Esophagus (tissue), 2 donors: ENCODE measurements around the gene SSH2. TPM values are rescaled to one million over a fixed set of nuclear protein-coding genes. Genes with fewer than 3 reads are reported as not detected.
A peak's percentile ranks its signal among the peaks of the same experiment; 100 is the strongest.

Source experiments
- H3K27ac ChIP-seq, 2 donors: one replicate each; pipeline ENCODE4 v1.5.1; 2013; ENCODE audit warnings: low read depth in 2 of 2, mild to moderate bottlenecking in 2 of 2, inconsistent platforms in 1 of 2, low read length in 1 of 2, moderate library complexity in 1 of 2
- H3K27me3 ChIP-seq, 2 donors: one replicate each; pipeline ENCODE4 v1.6.1; 2013; ENCODE audit warnings: low read length in 2 of 2, control low read depth in 1 of 2, mild to moderate bottlenecking in 1 of 2; ENCODE audit not compliant: insufficient read depth in 2 of 2, control insufficient read depth in 1 of 2
- H3K36me3 ChIP-seq, 2 donors: one replicate each; pipeline ENCODE4 v1.6.1; 2013; ENCODE audit warnings: low read length in 1 of 2; ENCODE audit not compliant: control insufficient read depth in 2 of 2, insufficient read depth in 2 of 2
- H3K4me1 ChIP-seq, 2 donors: one replicate each; pipeline ENCODE4 v1.6.1; 2013; ENCODE audit warnings: low read length in 1 of 2; ENCODE audit not compliant: control insufficient read depth in 2 of 2, insufficient read depth in 2 of 2
- H3K4me3 ChIP-seq, 2 donors: one replicate each; pipeline ENCODE4 v1.5.1; 2013; ENCODE audit warnings: low read length in 2 of 2, mild to moderate bottlenecking in 2 of 2, low read depth in 1 of 2, moderate library complexity in 1 of 2
- H3K9me3 ChIP-seq, 2 donors: one replicate each; pipeline ENCODE4 v1.6.1; 2013; ENCODE audit warnings: mild to moderate bottlenecking in 2 of 2, low read depth in 1 of 2, low read length in 1 of 2, moderate library complexity in 1 of 2; ENCODE audit not compliant: control insufficient read depth in 2 of 2, insufficient read depth in 1 of 2
- WGBS, 2 donors: extraction: QIAGEN DNeasy Blood & Tissue Kit; methylation state at CpG; one replicate each; pipeline ENCODE4 v1.1.7; 2013; 5-methylcytosine and 5-hydroxymethylcytosine counted together
- polyA plus RNA-seq, 2 donors: library from polyadenylated mRNA; stranded (reverse); fragments of 200-250 nt; gene quantifications; one replicate each; pipeline ENCODE4 v1.2.3, GENCODE V29; 2013
- donor health status: healthy with polysubstance abuse.
- donor health status: Bipolar disorder and iron deficiency.

SSH2 gene
- polyA plus RNA-seq, 2 donors = 9.1 to 15.3 TPM

GRCh38 chr17:29586676-29587469 lies 343.2 kb downstream of the SSH2 start:
- WGBS, 2 donors = 50 to 73% methylated on average over 7 to 9 of the region's 9 CpGs
- no peaks in the 10 kb centered on the region for H3K9me3 ChIP-seq
- H3K27me3 ChIP-seq = no peaks in the 10 kb centered on the region
- no peak overlapping the region for H3K4me3 ChIP-seq
- H3K4me1 ChIP-seq = peaks cover 19 to 58% of the 10 kb centered on the region in 2 donors
- peaks cover 2 to 7% of the 10 kb centered on the region in 2 donors for H3K36me3 ChIP-seq
- peak overlapping the region in 1 of 2 donors; percentile 19 for H3K27ac ChIP-seq

- Histone ChIP-seq H3K4me3 (peak overlapping the region in 1 of 2 donors; percentile 5), H3K27me3 (no peaks in the 10 kb centered on the region), H3K27ac (peak overlapping the region; percentile 11 to 50), H3K9me3 (no peaks in the 10 kb centered on the region), H3K4me1 (peaks cover 15 to 53% of the 10 kb centered on the region in 2 donors), H3K36me3 (peaks cover 2 to 16% of the 10 kb centered on the region in 2 donors)
- 70 to 76% methylated on average over 8 of the region's 8 CpGs for WGBS, 2 donors
Measured at GRCh38 chr17:29585080-29585751, 344.8 kb downstream of the SSH2 start.

- no peaks in the 10 kb centered on the region for H3K27me3 ChIP-seq
- H3K36me3 ChIP-seq = peaks cover 2 to 16% of the 10 kb centered on the region in 2 donors
- H3K9me3 ChIP-seq = no peaks in the 10 kb centered on the region
- WGBS, 2 donors = 67 to 75% methylated on average over 12 of the region's 12 CpGs
- no peak overlapping the region for H3K4me3 ChIP-seq
- peaks cover 13 to 48% of the 10 kb centered on the region in 2 donors for H3K4me1 ChIP-seq
- H3K27ac ChIP-seq = peak overlapping the region; percentile 11 to 50
Measured at GRCh38 chr17:29584452-29585079, 345.5 kb downstream of the SSH2 start.

- H3K9me3 ChIP-seq = no peaks in the 10 kb centered on the region
- no peak overlapping the region for H3K4me3 ChIP-seq
- peaks cover 13 to 48% of the 10 kb centered on the region in 2 donors for H3K4me1 ChIP-seq
- H3K27ac ChIP-seq = peak overlapping the region; percentile 40 to 50
- H3K36me3 ChIP-seq = peaks cover 2 to 24% of the 10 kb centered on the region in 2 donors
- H3K27me3 ChIP-seq = no peaks in the 10 kb centered on the region
- WGBS, 2 donors = 65 to 77% methylated on average over 16 of the region's 16 CpGs
Measured at GRCh38 chr17:29583324-29584248, 346.4 kb downstream of the SSH2 start.

- WGBS, 2 donors = 93% methylated on average over 13 of the region's 13 CpGs
- peaks cover 7 to 40% of the 10 kb centered on the region in 2 donors for H3K4me1 ChIP-seq
Measured at GRCh38 chr17:29582772-29583171, 347.3 kb downstream of the SSH2 start.

GRCh38 chr17:29582254-29582765 lies 347.7 kb downstream of the SSH2 start:
- Histone ChIP-seq H3K27me3 (no peaks in the 10 kb centered on the region), H3K4me3 (no peak overlapping the region), H3K9me3 (no peaks in the 10 kb centered on the region), H3K27ac (peak overlapping the region in 1 of 2 donors; percentile 67), H3K4me1 (peaks cover 7 to 38% of the 10 kb centered on the region in 2 donors), H3K36me3 (peaks cover 2 to 32% of the 10 kb centered on the region in 2 donors)
- WGBS, 2 donors = 59 to 76% methylated on average over 10 of the region's 10 CpGs

More at GRCh38 chr17:29582772-29583171, 347.3 kb downstream of the SSH2 start:
- peak overlapping the region in 1 of 2 donors; percentile 67 for H3K27ac ChIP-seq
- H3K36me3 ChIP-seq = peaks cover 2 to 32% of the 10 kb centered on the region in 2 donors
- no peak overlapping the region for H3K4me3 ChIP-seq
- H3K27me3 ChIP-seq = no peaks in the 10 kb centered on the region
- H3K9me3 ChIP-seq = no peaks in the 10 kb centered on the region

- H3K36me3 ChIP-seq = peaks cover 2 to 38% of the 10 kb centered on the region in 2 donors
- no peak overlapping the region for H3K4me3 ChIP-seq
- H3K27me3 ChIP-seq = no peaks in the 10 kb centered on the region
- peaks cover 7 to 33% of the 10 kb centered on the region in 2 donors for H3K4me1 ChIP-seq
- no peaks in the 10 kb centered on the region for H3K9me3 ChIP-seq
- 53 to 70% methylated on average over 20 of the region's 20 CpGs for WGBS, 2 donors
- peak overlapping the region; percentile 50 to 68 for H3K27ac ChIP-seq
Measured at GRCh38 chr17:29581583-29582253, 348.3 kb downstream of the SSH2 start.

GRCh38 chr17:29579866-29580771 lies 349.9 kb downstream of the SSH2 start:
- Histone ChIP-seq H3K36me3 (peaks cover 6 to 54% of the 10 kb centered on the region in 2 donors), H3K27me3 (no peaks in the 10 kb centered on the region), H3K4me3 (no peak overlapping the region), H3K4me1 (peaks cover 7 to 29% of the 10 kb centered on the region in 2 donors), H3K27ac (peak overlapping the region; percentile 1 to 27), H3K9me3 (no peaks in the 10 kb centered on the region)
- 55 to 57% methylated on average over 15 of the region's 15 CpGs for WGBS, 2 donors
